Lung (tissue), 12 donors: ENCODE results near the gene WNK2. TPM values are rescaled to one million over a fixed set of nuclear protein-coding genes. Genes with fewer than 3 reads are reported as not detected.

Source experiments
- ATAC-seq: fragments of 200-7000 bp; cut with Tn5 transposase; one replicate; pipeline ENCODE4 v1.9.1; 2020; ENCODE audit warnings: moderate number of reproducible peaks; ENCODE audit not compliant: insufficient read depth, low FRiP score
- DNase-seq, 3 donors: peaks; one replicate each; pipeline ENCODE4 v3.0.0-alpha.2; 2013 to 2017
- H3K27ac ChIP-seq, 2 donors: one replicate each; pipeline ENCODE4 v1.5.1; 2013; ENCODE audit warnings: mild to moderate bottlenecking in 2 of 2, moderate library complexity in 2 of 2, control low read depth in 1 of 2, inconsistent platforms in 1 of 2, low read depth in 1 of 2, low read length in 1 of 2
- H3K27me3 ChIP-seq, 3 donors: one replicate each; pipeline ENCODE4 v1.5.1; 2013; ENCODE audit warnings: low read length in 2 of 3; ENCODE audit not compliant: control insufficient read depth in 3 of 3, insufficient read depth in 3 of 3
- H3K36me3 ChIP-seq, 4 donors: one replicate each; pipeline ENCODE4 v1.5.1; 2013; ENCODE audit warnings: low read length in 4 of 4, mild to moderate bottlenecking in 1 of 4, moderate library complexity in 1 of 4; ENCODE audit not compliant: control insufficient read depth in 4 of 4, insufficient read depth in 4 of 4
- H3K4me1 ChIP-seq, 5 donors: one replicate each; pipeline ENCODE4 v1.5.1; 2013; ENCODE audit warnings: low read length in 5 of 5, mild to moderate bottlenecking in 2 of 5, moderate library complexity in 1 of 5; ENCODE audit not compliant: control insufficient read depth in 5 of 5, insufficient read depth in 5 of 5
- H3K4me3 ChIP-seq: one replicate; pipeline ENCODE4 v1.5.1; 2013; ENCODE audit warnings: mild to moderate bottlenecking, control low read depth, moderate library complexity
- H3K9ac ChIP-seq, 2 donors: one replicate each; pipeline ENCODE4 v1.5.1; 2013; ENCODE audit warnings: low read length in 2 of 2, control low read depth in 1 of 2; ENCODE audit not compliant: insufficient read depth in 1 of 2
- H3K9me3 ChIP-seq, 4 donors: one replicate each; pipeline ENCODE4 v1.5.1; 2013; ENCODE audit warnings: low read length in 3 of 4, mild to moderate bottlenecking in 1 of 4, moderate library complexity in 1 of 4; ENCODE audit not compliant: control insufficient read depth in 4 of 4, insufficient read depth in 3 of 4
- WGBS, 2 donors: extraction: QIAGEN DNeasy Blood & Tissue Kit; methylation state at CpG; one replicate each; pipeline ENCODE4 v1.1.7; 2013; 5-methylcytosine and 5-hydroxymethylcytosine counted together
- polyA plus RNA-seq, 2 donors: library from polyadenylated mRNA; stranded (reverse); fragments of 200-250 nt; gene quantifications; one replicate each; pipeline ENCODE4 v1.2.1, GENCODE V29; 2013
- total RNA-seq, 2 donors: library from RNA; depleted of rRNA in 1 of 2; stranded (reverse); fragments of >200 nt in 1 of 2; gene quantifications; one replicate each; pipeline ENCODE4 v1.2.1, GENCODE V29; 2014 to 2021
- TF ChIP-seq, protein P1 (sequence below): IDR thresholded peaks from 2 replicates; pipeline ENCODE4 v1.5.1; 2012; ENCODE audit warnings: mild to moderate bottlenecking; ENCODE audit errors: control extremely low read depth, extremely low read depth
- donor health status: control.
- donor health status: control.
- donor health status: Bipolar disorder and iron deficiency.
- donor health status: healthy.
- donor health status: DM: yes; HTN: yes; CAD: no.

Gene WNK2
- total and polyA plus RNA-seq, 4 donors, result 1.00 to 8.5 (median 2.9) TPM

DNA sequence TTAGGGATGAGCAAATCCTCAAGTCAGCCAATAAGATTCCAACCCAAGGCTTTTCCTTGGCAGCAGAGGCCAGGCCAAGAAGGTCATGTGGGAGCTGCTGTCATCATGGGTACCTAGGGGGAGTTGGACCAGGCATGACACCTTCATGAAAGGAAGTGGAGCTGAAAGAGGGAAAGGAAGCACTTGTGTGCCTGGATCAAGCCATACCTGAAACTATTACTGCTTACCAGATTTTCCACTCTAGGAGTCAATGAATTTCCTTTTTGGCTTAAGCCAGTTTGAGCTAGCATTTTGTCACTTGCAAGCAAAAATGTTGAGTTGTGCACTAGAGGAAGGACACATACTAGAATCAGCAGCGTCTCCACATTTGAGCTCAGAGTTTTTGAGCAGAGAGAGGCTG is 14.5 kb upstream of the WNK2 start:
- TF ChIP-seq, protein P1, sequence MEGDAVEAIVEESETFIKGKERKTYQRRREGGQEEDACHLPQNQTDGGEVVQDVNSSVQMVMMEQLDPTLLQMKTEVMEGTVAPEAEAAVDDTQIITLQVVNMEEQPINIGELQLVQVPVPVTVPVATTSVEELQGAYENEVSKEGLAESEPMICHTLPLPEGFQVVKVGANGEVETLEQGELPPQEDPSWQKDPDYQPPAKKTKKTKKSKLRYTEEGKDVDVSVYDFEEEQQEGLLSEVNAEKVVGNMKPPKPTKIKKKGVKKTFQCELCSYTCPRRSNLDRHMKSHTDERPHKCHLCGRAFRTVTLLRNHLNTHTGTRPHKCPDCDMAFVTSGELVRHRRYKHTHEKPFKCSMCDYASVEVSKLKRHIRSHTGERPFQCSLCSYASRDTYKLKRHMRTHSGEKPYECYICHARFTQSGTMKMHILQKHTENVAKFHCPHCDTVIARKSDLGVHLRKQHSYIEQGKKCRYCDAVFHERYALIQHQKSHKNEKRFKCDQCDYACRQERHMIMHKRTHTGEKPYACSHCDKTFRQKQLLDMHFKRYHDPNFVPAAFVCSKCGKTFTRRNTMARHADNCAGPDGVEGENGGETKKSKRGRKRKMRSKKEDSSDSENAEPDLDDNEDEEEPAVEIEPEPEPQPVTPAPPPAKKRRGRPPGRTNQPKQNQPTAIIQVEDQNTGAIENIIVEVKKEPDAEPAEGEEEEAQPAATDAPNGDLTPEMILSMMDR, result no peak
- WGBS, 2 donors, result 99 to 100% methylated on average over 1 of the region's 1 CpG
- no peak for ATAC-seq
- peaks cover 0 to 21% (median 5%) of the 10 kb centered on the region in 5 donors for H3K4me1 ChIP-seq
- no peaks in the 10 kb centered on the region for H3K36me3 ChIP-seq
- no peak for DNase-seq
- H3K9me3 ChIP-seq, result no peaks in the 10 kb centered on the region
- no peak overlapping the region for H3K9ac ChIP-seq
- H3K27ac ChIP-seq, result no peak overlapping the region
- H3K27me3 ChIP-seq, result no peaks in the 10 kb centered on the region
- no peak overlapping the region for H3K4me3 ChIP-seq

DNA sequence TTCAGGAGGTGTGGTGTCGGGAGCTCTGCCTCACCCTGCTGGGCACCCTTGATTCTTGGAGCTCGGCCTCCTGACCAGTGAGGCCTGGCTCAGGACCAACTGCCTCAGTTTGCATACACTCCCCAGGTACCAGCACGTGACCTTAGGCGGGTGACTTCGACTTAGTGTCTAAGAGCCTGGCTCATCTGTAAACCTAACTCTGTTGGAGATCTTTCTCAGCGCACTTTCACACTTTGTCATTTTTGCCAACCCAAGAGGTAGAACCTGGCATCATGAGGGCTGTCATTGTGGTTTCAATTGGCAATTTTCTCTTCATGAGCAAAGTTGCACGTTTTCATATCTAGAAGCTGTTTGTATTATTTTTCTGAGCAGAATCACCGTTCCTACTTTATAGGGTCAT is 13.4 kb upstream of the WNK2 start:
- Histone ChIP-seq H3K4me3 (no peak overlapping the region), H3K4me1 (peaks cover 0 to 21% (median 5%) of the 10 kb centered on the region in 5 donors), H3K9ac (no peak overlapping the region), H3K9me3 (no peaks in the 10 kb centered on the region), H3K27me3 (no peaks in the 10 kb centered on the region), H3K36me3 (no peaks in the 10 kb centered on the region), H3K27ac (no peak overlapping the region)
- DNase-seq, result no peak
- WGBS, 2 donors, result 90 to 95% methylated on average over 8 of the region's 8 CpGs
- ATAC-seq, result no peak
- TF ChIP-seq, protein P1, result no peak

DNA sequence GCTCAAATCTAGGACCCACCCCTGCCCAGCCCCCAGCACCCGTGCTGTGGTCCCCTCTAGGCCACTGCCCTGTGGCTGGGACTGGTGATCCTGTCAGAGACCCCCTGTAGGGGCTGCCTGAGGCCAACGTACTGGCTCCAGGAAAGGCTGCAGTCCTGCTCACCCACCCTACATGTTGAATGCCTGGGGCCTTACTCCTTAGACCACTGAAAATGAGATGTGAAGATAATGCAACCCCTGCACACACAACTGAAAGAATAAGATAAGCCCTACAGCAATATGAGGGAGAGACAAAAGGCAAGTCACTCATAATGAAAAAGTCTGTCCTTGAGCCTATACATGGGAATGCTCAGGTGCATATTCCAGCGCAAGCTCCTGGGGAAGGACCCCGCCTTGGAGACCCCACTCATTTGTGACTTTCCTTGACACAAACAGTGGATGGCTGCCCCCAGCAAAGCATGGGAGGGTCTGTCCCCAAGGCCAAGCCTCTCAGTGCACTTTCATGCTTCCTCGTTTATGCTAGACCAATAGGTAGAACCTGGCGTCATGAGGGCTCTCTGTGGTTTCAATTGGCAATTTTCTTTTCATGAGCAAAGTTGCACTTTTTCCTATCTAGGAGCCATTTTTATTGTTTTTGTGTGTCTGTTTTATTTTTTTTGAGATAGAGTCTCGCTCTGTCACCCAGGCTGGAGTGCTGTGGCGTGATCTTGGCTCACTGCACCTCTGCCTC is 12.5 kb upstream of the WNK2 start:
- TF ChIP-seq, protein P1, result no peak
- no peak for DNase-seq
- Histone ChIP-seq H3K4me1 (peaks cover 0 to 21% (median 5%) of the 10 kb centered on the region in 5 donors), H3K27me3 (no peaks in the 10 kb centered on the region), H3K4me3 (no peak overlapping the region), H3K9me3 (no peaks in the 10 kb centered on the region), H3K36me3 (no peaks in the 10 kb centered on the region), H3K9ac (no peak overlapping the region), H3K27ac (no peak overlapping the region)
- whole genome bisulfite sequencing, 2 donors, result 90 to 93% methylated on average over 8 of the region's 8 CpGs
- ATAC-seq, result no peak
